ENCODE measurements around the gene SOHLH1. TPM values are rescaled to one million over a fixed set of nuclear protein-coding genes. Genes with fewer than 3 reads are reported as not detected.

The SOHLH1 gene
- total and polyA plus RNA-seq, 2 donors (not counting 1 experiment from before 2014, with no cell fraction given): not detected

- Histone ChIP-seq H3K4me2 (ENCODE audit: extremely low read depth, insufficient read depth, low read length) (no peak overlapping the region), H3K36me3 (ENCODE audit: control insufficient read depth, insufficient read depth, low read length) (no peaks in the 10 kb centered on the region), H2AFZ (ENCODE audit: low read length) (no peak overlapping the region), H3K4me3 (replicated peaks in 1 of 4; ENCODE audit: control extremely low read depth in 1 of 4, insufficient read depth in 1 of 4, low read depth in 3 of 4, low read length in 4 of 4) (no peak overlapping the region), H3K27me3 (ENCODE audit: control insufficient read depth, insufficient read depth, low read length) (no peaks in the 10 kb centered on the region), H4K20me1 (ENCODE audit: control insufficient read depth, extremely low read depth, insufficient read depth, low read length) (no peaks in the 10 kb centered on the region), H3K79me2 (ENCODE audit: control insufficient read depth, insufficient read depth, low read length) (no peaks in the 10 kb centered on the region), H3K9me3 (ENCODE audit: control insufficient read depth, insufficient read depth, low read depth, low read length) (no peaks in the 10 kb centered on the region), H3K27ac (ENCODE audit: insufficient read depth, low read length) (no peak overlapping the region), H3K4me1 (ENCODE audit: control insufficient read depth, extremely low read depth, insufficient read depth, low read length) (no peaks in the 10 kb centered on the region), H3K9ac (ENCODE audit: insufficient read depth, low read length) (no peak overlapping the region)
- TF ChIP-seq CTCF (conservative IDR thresholded peaks at IDR 0.05 in 1 of 2, IDR thresholded peaks at IDR 0.05 in 1 of 2; ENCODE audit: low read depth in 1 of 2, low read length in 2 of 2) (no peak), EZH2 (IDR thresholded peaks at IDR 0.05; ENCODE audit: low read length, missing control alignments) (no peak)
- no peak for DNase-seq (ENCODE audit: low read depth in 2 of 2)
Observed at GRCh38 chr9:135703726-135704125, 4.4 kb upstream of the SOHLH1 start.

GRCh38 chr9:135701959-135702721, 2.9 kb upstream of the SOHLH1 start, which contains the start of gene KCNT1:
TSS of gene KCNT1 (plus strand) at chr9:135702185. CDS start at chr9:135702259, 74 bp downstream.
- Histone ChIP-seq H3K79me2 (ENCODE audit: control insufficient read depth, insufficient read depth, low read length) (no peaks in the 10 kb centered on the region), H3K27me3 (ENCODE audit: control insufficient read depth, insufficient read depth, low read length) (no peaks in the 10 kb centered on the region), H4K20me1 (ENCODE audit: control insufficient read depth, extremely low read depth, insufficient read depth, low read length) (no peaks in the 10 kb centered on the region), H2AFZ (ENCODE audit: low read length) (no peak within 1 kb of the TSS), H3K4me1 (ENCODE audit: control insufficient read depth, extremely low read depth, insufficient read depth, low read length) (no peaks in the 10 kb centered on the region), H3K9me3 (ENCODE audit: control insufficient read depth, insufficient read depth, low read depth, low read length) (no peaks in the 10 kb centered on the region), H3K4me2 (ENCODE audit: extremely low read depth, insufficient read depth, low read length) (peak within 1 kb of the TSS; percentile 25), H3K9ac (ENCODE audit: insufficient read depth, low read length) (no peak within 1 kb of the TSS), H3K27ac (ENCODE audit: insufficient read depth, low read length) (no peak within 1 kb of the TSS), H3K36me3 (ENCODE audit: control insufficient read depth, insufficient read depth, low read length) (no peaks in the 10 kb centered on the region), H3K4me3 (replicated peaks in 1 of 4; ENCODE audit: control extremely low read depth in 1 of 4, insufficient read depth in 1 of 4, low read depth in 3 of 4, low read length in 4 of 4) (no peak within 1 kb of the TSS)
- TF ChIP-seq CTCF (conservative IDR thresholded peaks at IDR 0.05 in 1 of 2, IDR thresholded peaks at IDR 0.05 in 1 of 2; ENCODE audit: low read depth in 1 of 2, low read length in 2 of 2): peak; percentile 21 to 73
- TF ChIP-seq EZH2 (IDR thresholded peaks at IDR 0.05; ENCODE audit: low read length, missing control alignments): no peak
- peak; percentile 8 to 25 for DNase-seq (ENCODE audit: low read depth in 2 of 2)

- H3K4me3 ChIP-seq (replicated peaks in 1 of 4; ENCODE audit: control extremely low read depth in 1 of 4, insufficient read depth in 1 of 4, low read depth in 3 of 4, low read length in 4 of 4): no peak overlapping the region
- DNase-seq (ENCODE audit: low read depth in 2 of 2): peak in 1 of 2 donors; percentile 3
- TF ChIP-seq CTCF (conservative IDR thresholded peaks at IDR 0.05 in 1 of 2, IDR thresholded peaks at IDR 0.05 in 1 of 2; ENCODE audit: low read depth in 1 of 2, low read length in 2 of 2) (no peak), EZH2 (IDR thresholded peaks at IDR 0.05; ENCODE audit: low read length, missing control alignments) (no peak)
- H3K4me1 ChIP-seq (ENCODE audit: control insufficient read depth, extremely low read depth, insufficient read depth, low read length): no peaks in the 10 kb centered on the region
- peak overlapping the region; percentile 25 for H3K4me2 ChIP-seq (ENCODE audit: extremely low read depth, insufficient read depth, low read length)
- no peaks in the 10 kb centered on the region for H4K20me1 ChIP-seq (ENCODE audit: control insufficient read depth, extremely low read depth, insufficient read depth, low read length)
- H2AFZ ChIP-seq (ENCODE audit: low read length): no peak overlapping the region
- H3K9me3 ChIP-seq (ENCODE audit: control insufficient read depth, insufficient read depth, low read depth, low read length): no peaks in the 10 kb centered on the region
- no peak overlapping the region for H3K27ac ChIP-seq (ENCODE audit: insufficient read depth, low read length)
- H3K27me3 ChIP-seq (ENCODE audit: control insufficient read depth, insufficient read depth, low read length): no peaks in the 10 kb centered on the region
- no peak overlapping the region for H3K9ac ChIP-seq (ENCODE audit: insufficient read depth, low read length)
- no peaks in the 10 kb centered on the region for H3K36me3 ChIP-seq (ENCODE audit: control insufficient read depth, insufficient read depth, low read length)
- H3K79me2 ChIP-seq (ENCODE audit: control insufficient read depth, insufficient read depth, low read length): no peaks in the 10 kb centered on the region
Observed at GRCh38 chr9:135701067-135701958, 2.0 kb upstream of the SOHLH1 start.

All from fibroblast of lung (primary cell).